SJCRH30 (cell line): ENCODE data around the gene PHF20. TPM values are rescaled to one million over a fixed set of nuclear protein-coding genes. Genes with fewer than 3 reads are reported as not detected.
"Not testable (repeated sequence)": the region's sequence is repeated elsewhere in the genome, so short reads cannot be mapped to it uniquely, and the experiment has no call there.

Experiments used
- DNase-seq, 2 experiments: peaks; one replicate each; pipeline ENCODE4 v3.0.0-alpha.2; 2015 to 2020
- H3K27ac ChIP-seq: fragments of 250-450 bp; sonication (Bioruptor Pico); 2 replicates; pipeline ENCODE4 v1.5.1; 2020; ENCODE audit warnings: mild to moderate bottlenecking, moderate library complexity
- H3K27me3 ChIP-seq: fragments of 250-450 bp; sonication (Bioruptor Pico); 2 replicates; pipeline ENCODE4 v1.5.1; 2020; ENCODE audit warnings: mild to moderate bottlenecking, moderate library complexity
- H3K36me3 ChIP-seq: fragments of 250-450 bp; sonication (Bioruptor Pico); 2 replicates; pipeline ENCODE4 v1.5.1; 2020; ENCODE audit warnings: mild to moderate bottlenecking, moderate library complexity
- H3K4me1 ChIP-seq: fragments of 250-450 bp; sonication (Bioruptor Pico); 2 replicates; pipeline ENCODE4 v1.5.1; 2020; ENCODE audit warnings: mild to moderate bottlenecking, moderate library complexity
- H3K4me3 ChIP-seq: fragments of 250-450 bp; sonication (Bioruptor Pico); 2 replicates; pipeline ENCODE4 v1.5.1; 2020; ENCODE audit warnings: mild to moderate bottlenecking, moderate library complexity
- H3K9me3 ChIP-seq: fragments of 250-450 bp; sonication (Bioruptor Pico); replicated peaks from 2 replicates; pipeline ENCODE4 v1.5.1; 2020; ENCODE audit warnings: mild to moderate bottlenecking, moderate library complexity
- total RNA-seq: library from RNA; depleted of rRNA; stranded (reverse); fragments of >200 nt; shearing (Covaris generic); gene quantifications from 2 replicates; pipeline ENCODE4 v1.2.3, GENCODE V29; 2014

The PHF20 gene
- total RNA-seq, 1 experiment from 2014 or later, result 72.2 TPM

GRCh38 chr20:35952480-35953386 is 180.9 kb downstream of the PHF20 start:
- no peak for DNase-seq
- peak overlapping the region; percentile 94; the same call in 1 of the 2 replicates for H3K27ac ChIP-seq
- peak overlapping the region; percentile 90 for H3K4me3 ChIP-seq
- H3K4me1 ChIP-seq, result no peaks in the 10 kb centered on the region
- no peaks in the 10 kb centered on the region for H3K27me3 ChIP-seq
- no peaks in the 10 kb centered on the region for H3K9me3 ChIP-seq
- H3K36me3 ChIP-seq, result peaks cover 1% of the 10 kb centered on the region; the same call in 1 of the 2 replicates

- no peaks in the 10 kb centered on the region for H3K36me3 ChIP-seq
- H3K4me3 ChIP-seq, result peak overlapping the region; percentile 90
- DNase-seq, result peak; percentile 72 to 75
- no peaks in the 10 kb centered on the region for H3K4me1 ChIP-seq
- peak overlapping the region; percentile 94 for H3K27ac ChIP-seq
- no peaks in the 10 kb centered on the region for H3K9me3 ChIP-seq
- H3K27me3 ChIP-seq, result no peaks in the 10 kb centered on the region
Measured at GRCh38 chr20:35953387-35954199, 181.8 kb downstream of the PHF20 start.

DNA sequence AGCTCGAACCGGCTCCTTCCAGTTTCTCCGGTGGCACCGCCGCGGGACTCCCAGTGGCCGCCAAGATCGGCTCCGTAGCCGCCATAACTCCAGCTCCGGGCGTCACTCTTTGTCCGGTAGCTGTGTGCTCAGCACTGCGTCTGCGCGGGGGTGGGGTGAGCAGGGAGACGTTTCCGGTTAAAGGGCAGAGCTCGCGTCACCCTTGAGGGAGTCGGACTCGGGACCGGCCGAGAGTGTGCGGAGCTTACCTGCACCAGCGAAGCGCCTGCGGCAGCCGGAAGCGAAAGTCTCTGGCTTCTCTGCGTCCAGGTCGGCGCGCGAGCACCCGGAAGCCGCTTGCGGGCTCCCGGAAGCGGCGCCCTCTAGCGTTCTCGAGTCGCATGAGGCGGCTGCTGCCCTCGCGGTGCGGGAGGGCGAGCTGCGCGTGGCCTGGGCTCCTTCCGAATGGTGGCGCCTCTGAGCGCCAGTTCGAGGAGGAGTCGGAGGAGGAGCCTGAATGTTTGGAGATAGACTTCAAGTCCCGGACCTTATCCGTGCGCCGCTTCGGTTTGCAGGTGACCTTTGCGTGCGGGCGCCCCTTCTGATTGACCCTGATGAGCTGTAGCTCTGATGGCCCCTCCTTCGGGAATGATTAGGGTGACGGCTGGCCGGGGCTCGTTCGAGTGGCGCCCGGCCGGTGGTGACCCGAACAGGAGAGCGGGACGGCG is 182.5 kb downstream of the PHF20 start, which contains the start of gene SCAND1:
Gene SCAND1 (minus strand): TSS at position 303 of the 707 bp plus-strand sequence. CDS start 218 bp downstream, at position 85.
- Histone ChIP-seq H3K27ac (peak within 1 kb of the TSS; percentile 94), H3K4me1 (no peaks in the 10 kb centered on the region), H3K36me3 (no peaks in the 10 kb centered on the region), H3K27me3 (no peaks in the 10 kb centered on the region), H3K9me3 (no peaks in the 10 kb centered on the region), H3K4me3 (peak within 1 kb of the TSS; percentile 90)
- peak; percentile 99 for DNase-seq

GRCh38 chr20:35954907-35955251 is 183.1 kb downstream of the PHF20 start:
- no peak for DNase-seq
- Histone ChIP-seq H3K4me3 (peak overlapping the region; percentile 90), H3K36me3 (no peaks in the 10 kb centered on the region), H3K27me3 (no peaks in the 10 kb centered on the region), H3K4me1 (no peaks in the 10 kb centered on the region), H3K27ac (peak overlapping the region; percentile 94), H3K9me3 (0 out of 2 replicates have a peak, but pooled peaks cover 3% of the 10 kb centered on the region)

DNA sequence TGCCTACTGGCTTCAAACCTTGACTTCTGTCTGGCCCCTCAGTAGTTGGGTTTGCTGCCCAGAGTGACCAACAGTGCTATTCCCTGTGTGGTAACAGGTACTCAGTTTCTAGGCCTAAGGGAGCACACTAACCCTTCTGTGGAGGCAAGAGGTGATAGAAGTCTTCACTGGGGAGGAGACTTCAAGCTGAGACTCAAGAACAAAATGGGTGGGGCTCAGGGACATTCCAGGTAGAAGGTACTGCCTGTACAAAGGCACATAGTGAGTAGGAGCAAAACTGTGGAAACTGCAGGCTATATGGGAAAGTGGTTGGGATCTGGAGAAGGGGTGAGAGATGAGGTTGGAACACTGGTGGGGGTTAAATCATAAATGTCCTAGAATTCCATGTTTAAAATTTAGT is 184.8 kb downstream of the PHF20 start:
- Histone ChIP-seq H3K27me3 (no peaks in the 10 kb centered on the region), H3K27ac (no peak overlapping the region), H3K4me1 (no peaks in the 10 kb centered on the region), H3K4me3 (no peak overlapping the region), H3K9me3 (0 out of 2 replicates have a peak, but pooled peaks cover 4% of the 10 kb centered on the region), H3K36me3 (no peaks in the 10 kb centered on the region)
- DNase-seq, result no peak

DNA sequence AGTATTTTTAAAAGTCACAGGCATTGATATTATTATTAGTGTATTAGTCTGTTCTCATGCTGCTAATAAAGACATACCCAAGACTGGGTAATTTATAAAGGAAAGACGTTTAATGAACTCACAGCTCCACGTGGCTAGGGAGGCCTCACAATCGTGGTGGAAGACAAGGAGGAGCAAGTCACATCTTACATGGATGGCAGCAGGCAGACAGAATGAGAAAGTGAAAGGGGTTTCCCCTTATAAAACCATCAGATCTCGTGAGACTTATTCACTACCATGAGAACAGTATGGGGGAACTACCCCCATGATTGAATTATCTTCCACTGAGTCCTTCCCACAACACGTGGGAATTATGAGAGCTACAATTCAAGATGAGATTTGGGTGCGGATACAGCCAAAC is 187.5 kb downstream of the PHF20 start:
- not testable (repeated sequence) for DNase-seq, H3K27ac ChIP-seq, H3K9me3 ChIP-seq, H3K27me3 ChIP-seq, H3K4me3 ChIP-seq, H3K36me3 ChIP-seq, H3K4me1 ChIP-seq

DNA sequence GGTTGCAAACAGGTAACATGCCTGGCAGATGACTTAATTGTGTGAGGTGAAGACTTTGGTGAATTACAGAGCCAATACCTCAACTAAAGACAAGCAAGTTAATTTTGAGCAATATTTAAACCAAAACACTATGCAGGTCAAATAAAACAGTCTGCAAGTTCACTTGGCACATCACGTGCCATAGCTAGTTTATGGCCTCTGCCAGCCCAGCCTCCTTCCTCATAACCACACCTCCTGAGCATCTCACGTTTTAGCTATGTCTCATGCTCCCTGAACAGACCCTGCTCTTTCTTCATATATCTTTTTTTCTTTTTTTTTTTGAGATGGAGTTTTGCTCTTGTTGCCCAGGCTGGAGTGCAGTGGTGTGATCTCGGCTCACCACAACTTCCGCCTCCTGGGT is 192.1 kb downstream of the PHF20 start:
- no peaks in the 10 kb centered on the region for H3K36me3 ChIP-seq
- DNase-seq, result no peak
- no peak overlapping the region for H3K27ac ChIP-seq
- H3K4me1 ChIP-seq, result no peaks in the 10 kb centered on the region
- H3K9me3 ChIP-seq, result 0 out of 2 replicates have a peak, but pooled peaks cover 4% of the 10 kb centered on the region
- H3K4me3 ChIP-seq, result no peak overlapping the region
- H3K27me3 ChIP-seq, result no peaks in the 10 kb centered on the region

GRCh38 chr20:35967979-35968640 is 196.3 kb downstream of the PHF20 start, which contains the start of gene CNBD2:
Gene CNBD2, plus strand, starts transcription at chr20:35968590. Its CDS starts 173 bp downstream, at chr20:35968763.
- H3K4me1 ChIP-seq, result peaks cover 4% of the 10 kb centered on the region
- H3K9me3 ChIP-seq, result peaks cover 10% of the 10 kb centered on the region
- H3K27me3 ChIP-seq, result no peaks in the 10 kb centered on the region
- DNase-seq, result no peak
- no peak within 1 kb of the TSS for H3K4me3 ChIP-seq
- no peaks in the 10 kb centered on the region for H3K36me3 ChIP-seq
- no peak within 1 kb of the TSS for H3K27ac ChIP-seq

GRCh38 chr20:35968930-35969329 is 197.1 kb downstream of the PHF20 start:
- Histone ChIP-seq H3K9me3 (peaks cover 10% of the 10 kb centered on the region), H3K4me3 (no peak overlapping the region), H3K27ac (no peak overlapping the region), H3K4me1 (peaks cover 4% of the 10 kb centered on the region), H3K36me3 (no peaks in the 10 kb centered on the region), H3K27me3 (no peaks in the 10 kb centered on the region)
- DNase-seq, result no peak

- Histone ChIP-seq H3K36me3 (no peaks in the 10 kb centered on the region), H3K4me3 (no peak overlapping the region), H3K27me3 (no peaks in the 10 kb centered on the region), H3K27ac (no peak overlapping the region), H3K4me1 (peaks cover 4% of the 10 kb centered on the region), H3K9me3 (peaks cover 10% of the 10 kb centered on the region)
- DNase-seq, result no peak
Measured at GRCh38 chr20:35971981-35972380, 200.2 kb downstream of the PHF20 start.

DNA sequence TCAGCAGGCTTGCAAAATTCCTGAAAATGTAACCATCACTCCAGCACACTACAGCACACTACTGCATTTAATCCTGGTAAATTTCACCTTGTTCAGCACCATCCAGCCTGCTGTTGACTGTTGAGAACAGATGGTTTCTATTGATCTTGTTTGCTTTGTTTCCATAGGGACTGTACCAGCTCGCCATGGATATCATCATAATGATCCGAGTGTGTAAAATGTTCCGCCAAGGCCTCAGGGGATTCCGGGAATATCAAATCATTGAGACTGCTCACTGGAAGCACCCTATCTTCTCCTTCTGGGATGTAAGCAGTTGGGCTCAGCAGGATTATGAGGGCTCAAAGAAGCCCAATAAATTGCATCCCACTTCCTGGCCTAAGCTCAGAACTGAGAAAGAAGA is 200.6 kb downstream of the PHF20 start:
- no peaks in the 10 kb centered on the region for H3K36me3 ChIP-seq
- H3K4me1 ChIP-seq, result peaks cover 4% of the 10 kb centered on the region
- peaks cover 10% of the 10 kb centered on the region for H3K9me3 ChIP-seq
- no peaks in the 10 kb centered on the region for H3K27me3 ChIP-seq
- DNase-seq, result peak; percentile 73 to 93
- no peak overlapping the region for H3K4me3 ChIP-seq
- peak overlapping the region; percentile 1; the same call in 1 of the 2 replicates for H3K27ac ChIP-seq

- H3K9me3 ChIP-seq, result peaks cover 10% of the 10 kb centered on the region
- H3K27me3 ChIP-seq, result no peaks in the 10 kb centered on the region
- H3K4me3 ChIP-seq, result no peak overlapping the region
- H3K36me3 ChIP-seq, result no peaks in the 10 kb centered on the region
- H3K27ac ChIP-seq, result no peak overlapping the region
- DNase-seq, result no peak
- peaks cover 4% of the 10 kb centered on the region for H3K4me1 ChIP-seq
Measured at GRCh38 chr20:35974256-35974655, 202.4 kb downstream of the PHF20 start.

DNA sequence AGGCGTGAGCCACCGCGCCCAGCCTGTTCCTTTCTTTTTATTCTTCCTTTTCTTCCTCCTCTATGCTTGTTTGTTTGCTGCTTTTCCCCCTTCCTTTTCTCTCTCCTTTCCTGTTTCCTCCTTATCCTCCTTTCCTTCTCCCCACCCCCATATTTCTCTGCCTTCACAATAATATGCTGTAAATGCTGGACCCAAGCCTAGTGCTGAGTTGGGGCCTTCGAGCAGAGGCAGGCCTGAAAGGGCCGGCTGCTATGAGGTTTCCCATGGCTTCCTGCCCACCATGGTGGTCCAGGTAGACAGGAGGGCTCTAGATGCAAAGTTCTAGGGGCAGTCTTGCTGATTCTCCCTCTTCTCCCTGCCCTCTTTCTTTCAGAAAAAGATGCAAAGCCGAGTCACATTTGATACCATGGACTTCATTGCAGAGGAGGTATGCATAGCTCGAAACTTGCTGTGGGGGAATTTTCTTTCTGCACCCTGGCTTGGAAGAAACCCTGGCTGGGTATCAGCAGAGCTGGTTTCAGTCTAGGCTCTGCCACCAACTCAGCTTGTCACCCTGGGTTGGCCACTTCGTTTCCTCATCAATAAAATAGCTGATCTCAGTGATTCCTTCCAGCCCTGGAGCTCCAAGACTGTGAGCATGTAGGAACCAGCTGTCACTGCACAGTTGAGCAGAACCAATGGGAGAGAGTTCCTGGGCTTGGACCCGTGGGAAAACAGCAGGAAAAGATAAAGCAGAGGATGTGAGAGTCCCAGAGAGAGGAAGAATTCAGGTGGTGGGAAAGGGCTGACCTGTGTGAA is 204.0 kb downstream of the PHF20 start:
- Histone ChIP-seq H3K9me3 (peaks cover 10% of the 10 kb centered on the region), H3K27me3 (0 out of 2 replicates have a peak, but pooled peaks cover 5% of the 10 kb centered on the region), H3K4me3 (no peak overlapping the region), H3K36me3 (no peaks in the 10 kb centered on the region), H3K27ac (no peak overlapping the region), H3K4me1 (peaks cover 4% of the 10 kb centered on the region)
- no peak for DNase-seq
